ENCODE results near the gene GPR3.

- no peak for TF ChIP-seq POLR2A (IDR thresholded peaks at IDR 0.05)
- no peak for TF ChIP-seq CTCF (IDR thresholded peaks at IDR 0.05)
Observed at GRCh38 chr1:27361044-27361402, 31.4 kb upstream of the GPR3 start.
